HL-60 (cell line): ENCODE results near the gene IGHMBP2.

Experiments used
- GABPA ChIP-seq: IDR thresholded peaks from 2 replicates; pipeline ENCODE4 v1.6.1; 2012; ENCODE audit warnings: low read depth
- TF ChIP-seq, protein P1 (sequence below): IDR thresholded peaks from one replicate; pipeline ENCODE4 v1.5.1; 2011; ENCODE audit warnings: low read length, control low read depth, inconsistent platforms; ENCODE audit not compliant: insufficient read depth

DNA sequence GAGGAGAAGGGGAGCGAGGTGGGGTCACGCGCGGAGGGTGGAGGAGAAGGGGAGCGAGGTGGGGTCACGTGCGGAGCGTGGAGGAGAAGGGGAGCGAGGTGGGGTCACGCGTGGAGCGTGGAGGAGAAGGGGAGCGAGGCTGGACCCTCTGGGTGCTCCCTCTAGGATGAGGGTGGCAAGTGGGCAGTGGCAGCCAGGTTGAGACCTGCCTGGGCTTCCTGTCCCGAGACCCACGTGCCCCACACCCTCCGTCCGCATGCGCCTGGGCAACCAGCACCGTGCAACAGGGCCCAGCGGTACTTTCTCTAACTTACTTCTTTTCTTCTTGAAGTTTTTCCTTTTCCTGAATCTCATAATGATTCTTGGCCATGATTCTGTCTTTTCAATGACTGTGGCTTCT lies 11.1 kb upstream of the IGHMBP2 start:
- TF ChIP-seq GABPA = no peak
- TF ChIP-seq, protein P1, sequence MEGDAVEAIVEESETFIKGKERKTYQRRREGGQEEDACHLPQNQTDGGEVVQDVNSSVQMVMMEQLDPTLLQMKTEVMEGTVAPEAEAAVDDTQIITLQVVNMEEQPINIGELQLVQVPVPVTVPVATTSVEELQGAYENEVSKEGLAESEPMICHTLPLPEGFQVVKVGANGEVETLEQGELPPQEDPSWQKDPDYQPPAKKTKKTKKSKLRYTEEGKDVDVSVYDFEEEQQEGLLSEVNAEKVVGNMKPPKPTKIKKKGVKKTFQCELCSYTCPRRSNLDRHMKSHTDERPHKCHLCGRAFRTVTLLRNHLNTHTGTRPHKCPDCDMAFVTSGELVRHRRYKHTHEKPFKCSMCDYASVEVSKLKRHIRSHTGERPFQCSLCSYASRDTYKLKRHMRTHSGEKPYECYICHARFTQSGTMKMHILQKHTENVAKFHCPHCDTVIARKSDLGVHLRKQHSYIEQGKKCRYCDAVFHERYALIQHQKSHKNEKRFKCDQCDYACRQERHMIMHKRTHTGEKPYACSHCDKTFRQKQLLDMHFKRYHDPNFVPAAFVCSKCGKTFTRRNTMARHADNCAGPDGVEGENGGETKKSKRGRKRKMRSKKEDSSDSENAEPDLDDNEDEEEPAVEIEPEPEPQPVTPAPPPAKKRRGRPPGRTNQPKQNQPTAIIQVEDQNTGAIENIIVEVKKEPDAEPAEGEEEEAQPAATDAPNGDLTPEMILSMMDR = no peak
